DMS 273 (cell line): ENCODE measurements around the gene ANKRD34B.
A peak's percentile ranks its signal among the peaks of the same experiment; 100 is the strongest.
"Not testable (repeated sequence)": the region's sequence is repeated elsewhere in the genome, so short reads cannot be mapped to it uniquely, and the experiment has no call there.

Source experiments
- DNase-seq: peaks from one replicate; lab custom pipeline; 2025; ENCODE audit not compliant: unreplicated experiment; lab: John Stamatoyannopoulos, UW

The ANKRD34B gene

DNA sequence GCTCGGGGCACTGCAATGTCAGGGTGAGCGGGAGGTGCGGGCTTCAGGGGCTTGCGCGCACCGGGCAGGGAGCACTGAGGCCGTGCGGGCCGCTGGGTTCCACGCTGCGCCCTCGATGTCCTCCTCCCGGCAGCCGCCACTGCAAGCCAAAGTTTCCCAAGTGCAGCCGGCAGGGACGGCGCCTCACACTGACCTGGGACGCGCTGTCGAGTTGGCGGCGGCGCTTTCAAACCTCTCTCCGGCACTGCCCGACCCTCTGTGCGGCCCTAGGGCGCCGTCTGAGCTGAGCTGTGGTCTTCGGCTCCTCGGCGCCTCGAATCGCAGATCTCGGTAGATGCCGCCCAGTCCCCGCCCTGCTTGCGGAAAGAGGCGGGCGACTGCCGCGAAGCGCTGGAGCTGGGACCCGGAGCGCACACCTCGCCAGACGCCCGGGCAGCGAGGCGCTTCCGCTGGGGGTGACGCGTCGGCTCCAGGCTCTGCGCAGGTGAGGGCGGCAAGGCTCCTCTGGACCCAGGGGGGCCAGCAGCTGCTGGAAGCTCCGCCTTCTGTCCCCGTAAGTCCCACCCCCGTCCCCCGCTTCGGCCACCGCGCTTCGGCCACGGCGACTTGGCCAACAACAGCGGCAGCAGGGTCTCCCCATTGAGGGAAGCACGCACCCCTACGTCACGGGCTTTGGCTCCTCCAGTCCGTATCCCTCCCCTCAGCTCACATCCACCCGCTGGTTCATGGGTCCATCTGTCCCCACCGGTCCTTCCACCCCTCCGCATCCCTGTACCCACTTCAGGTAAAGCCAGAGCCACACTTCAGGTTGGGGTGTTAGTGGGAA is at the start of gene ANKRD34B:
Gene ANKRD34B, minus strand, starts transcription at position 320 of the 826 bp plus-strand sequence. CDS start 10,261 bp downstream, outside the sequence.
- peak; percentile 83 for DNase-seq

GRCh38 chr5:80619086-80619485 is 49.0 kb upstream of the ANKRD34B start:
- no peak for DNase-seq

DNA sequence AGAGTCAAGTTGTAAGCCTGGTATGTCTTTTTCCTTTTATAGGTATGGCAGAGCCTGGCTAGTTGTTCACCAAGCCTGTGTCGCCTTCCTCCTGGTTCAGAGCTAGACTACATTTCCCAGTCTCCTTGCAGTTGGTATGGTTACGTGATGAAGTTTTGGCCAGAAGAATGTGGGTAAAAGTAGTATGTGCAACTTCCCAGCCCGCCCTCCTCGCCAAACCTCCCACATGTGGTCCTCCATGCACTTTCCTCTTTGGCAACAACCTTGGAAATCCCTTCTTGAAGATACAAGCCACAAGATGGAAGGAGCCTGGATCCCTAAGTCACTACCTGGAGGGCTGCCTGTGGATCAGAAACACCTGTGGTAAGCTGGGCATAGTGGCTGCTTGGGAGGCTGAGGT is 48.4 kb upstream of the ANKRD34B start:
- DNase-seq = no peak

GRCh38 chr5:80615266-80615914 is 45.3 kb upstream of the ANKRD34B start:
- DNase-seq = no peak

DNA sequence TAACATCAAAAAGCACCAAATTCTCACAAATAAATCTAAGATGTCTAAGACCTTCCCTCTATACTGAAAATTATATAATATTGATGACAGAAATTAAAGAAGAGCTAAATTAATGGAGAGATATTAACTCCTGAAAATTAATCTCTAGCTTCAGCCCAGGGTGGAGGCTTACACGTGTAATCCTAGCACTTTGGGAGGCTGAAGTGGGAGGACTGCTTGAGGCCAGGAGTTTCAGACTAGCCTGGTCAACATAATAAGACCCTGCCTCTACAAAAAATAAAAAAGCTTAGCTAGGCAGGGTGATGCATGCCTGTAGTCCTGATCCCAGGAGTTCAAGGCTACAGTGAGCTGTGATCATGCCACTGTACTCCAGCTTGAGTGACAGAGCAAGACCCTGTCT is 39.6 kb upstream of the ANKRD34B start:
- DNase-seq = no peak

DNA sequence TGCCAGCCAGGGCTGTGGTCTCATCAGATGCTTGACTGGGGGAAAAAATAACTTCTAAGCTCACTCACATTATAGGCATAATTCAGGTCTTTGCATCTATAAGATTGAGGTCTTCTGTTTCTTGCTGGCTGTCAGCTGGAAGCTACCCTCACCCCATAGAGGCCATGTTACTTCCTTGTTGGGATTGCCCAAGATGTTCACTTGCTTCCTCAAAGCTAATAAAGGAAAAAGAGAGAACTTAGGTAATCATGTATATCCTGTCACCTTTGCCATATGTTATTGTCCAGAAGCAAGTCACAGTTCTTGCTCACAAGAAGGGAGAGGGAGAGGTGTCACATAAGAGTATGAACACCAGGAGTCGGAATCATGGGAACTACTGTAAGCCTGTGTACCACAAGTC is 38.7 kb upstream of the ANKRD34B start:
- no peak for DNase-seq

DNA sequence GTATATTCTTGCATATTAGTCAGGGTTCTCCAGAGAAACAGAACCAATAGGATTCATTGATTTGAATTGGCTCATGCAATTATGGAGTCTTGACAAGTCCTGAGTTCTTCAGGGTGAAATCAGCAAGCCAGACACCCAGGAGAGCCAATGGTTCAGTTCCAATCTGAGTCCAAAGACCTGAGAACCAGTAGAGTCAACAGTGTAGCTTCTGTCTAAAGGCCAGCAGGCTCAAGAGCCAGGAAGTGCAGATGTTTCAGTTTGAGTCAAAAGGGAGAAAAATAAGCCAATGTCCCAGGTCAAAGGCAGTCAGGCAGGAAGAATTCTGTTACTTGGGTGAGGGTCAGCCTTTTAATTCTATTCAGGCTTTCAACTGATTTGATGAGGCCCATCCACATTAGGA is 37.8 kb upstream of the ANKRD34B start:
- DNase-seq = no peak

DNA sequence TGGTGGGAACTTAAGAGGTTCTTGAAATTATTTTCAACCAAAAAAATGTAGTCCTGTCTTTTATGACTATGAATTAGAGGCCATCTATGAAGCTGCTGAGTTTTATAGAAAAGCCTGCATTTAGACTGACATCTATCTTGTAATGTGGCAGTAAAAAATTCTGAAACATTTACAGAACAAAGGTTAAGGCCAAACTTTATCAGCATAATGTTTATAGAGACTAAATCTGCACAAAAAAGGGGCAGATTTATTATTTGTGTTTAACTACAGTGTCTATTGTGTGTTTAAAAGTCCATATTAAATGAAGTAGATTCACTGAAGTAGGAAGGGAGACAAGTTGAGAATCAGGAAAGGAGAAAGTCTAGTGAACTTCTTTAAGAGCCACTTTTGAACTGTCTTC is 37.3 kb upstream of the ANKRD34B start:
- no peak for DNase-seq

GRCh38 chr5:80600943-80601693 is 31.0 kb upstream of the ANKRD34B start:
- no peak for DNase-seq

DNA sequence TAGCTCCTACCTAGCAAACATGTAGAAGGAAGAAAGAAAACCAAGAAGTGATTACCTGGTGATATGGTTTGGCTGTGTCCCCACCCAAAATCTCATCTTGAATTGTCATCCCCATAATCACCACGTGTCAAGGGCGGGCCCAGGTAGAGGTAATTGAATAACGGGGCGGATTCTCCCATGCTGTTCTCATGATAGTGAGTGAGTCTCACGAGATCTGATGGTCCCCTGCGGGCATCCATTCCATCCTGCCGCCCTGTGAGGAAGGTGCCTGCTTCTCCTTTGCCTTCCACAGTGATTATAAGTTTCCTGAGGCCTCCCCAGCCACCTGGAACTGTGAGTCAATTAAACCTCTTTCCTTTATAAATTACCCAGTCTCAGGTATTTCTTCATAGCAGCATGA is 27.4 kb upstream of the ANKRD34B start:
- no peak for DNase-seq

- DNase-seq = no peak
Measured at GRCh38 chr5:80594810-80595209, 24.7 kb upstream of the ANKRD34B start.

- DNase-seq = no peak
Measured at GRCh38 chr5:80592761-80593160, 22.7 kb upstream of the ANKRD34B start.

- DNase-seq = no peak
Measured at GRCh38 chr5:80592105-80592504, 22.0 kb upstream of the ANKRD34B start.

DNA sequence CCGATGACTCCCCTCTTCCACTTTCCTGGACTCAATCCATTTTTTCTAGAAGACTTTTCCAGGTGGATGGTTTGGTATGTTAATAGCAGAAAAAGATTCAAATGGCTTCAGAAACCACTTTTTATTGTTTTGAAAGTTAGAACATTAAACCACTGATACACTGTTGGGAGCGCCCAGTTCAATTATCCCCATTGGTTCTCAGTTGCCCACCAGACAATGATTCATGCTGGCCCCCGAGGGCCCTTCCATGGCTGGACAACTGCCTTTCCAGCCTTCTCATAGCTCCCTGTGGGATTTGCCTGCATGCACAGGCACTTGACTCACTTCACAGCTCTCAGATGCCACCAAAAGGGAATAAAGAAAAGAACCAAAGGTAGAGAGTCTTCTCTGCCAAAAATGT is 21.3 kb upstream of the ANKRD34B start:
- no peak for DNase-seq

DNA sequence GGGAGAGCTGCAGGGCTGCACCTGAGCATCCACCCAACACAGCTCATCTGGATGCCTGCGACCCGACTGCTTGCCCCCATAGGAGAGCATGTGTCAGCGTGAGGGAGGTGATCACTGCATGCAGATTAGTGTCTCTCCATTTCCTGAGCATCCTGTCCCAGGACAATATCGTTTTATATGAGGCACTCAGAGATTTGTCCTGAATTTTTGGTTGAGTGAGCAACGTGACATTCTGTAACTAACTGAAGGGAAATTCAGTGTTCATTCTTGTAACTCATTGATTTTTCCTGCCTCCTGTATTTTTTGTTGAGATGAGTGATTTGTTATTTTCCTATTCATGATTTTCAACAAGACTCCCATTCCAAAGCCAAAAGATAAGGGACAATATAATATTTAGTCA is 20.7 kb upstream of the ANKRD34B start:
- DNase-seq = no peak

- no peak for DNase-seq
Measured at GRCh38 chr5:80588858-80589540, 18.9 kb upstream of the ANKRD34B start.

GRCh38 chr5:80584770-80585169 is 14.7 kb upstream of the ANKRD34B start:
- DNase-seq = no peak

GRCh38 chr5:80580291-80580690 is 10.2 kb upstream of the ANKRD34B start:
- not testable (repeated sequence) for DNase-seq

DNA sequence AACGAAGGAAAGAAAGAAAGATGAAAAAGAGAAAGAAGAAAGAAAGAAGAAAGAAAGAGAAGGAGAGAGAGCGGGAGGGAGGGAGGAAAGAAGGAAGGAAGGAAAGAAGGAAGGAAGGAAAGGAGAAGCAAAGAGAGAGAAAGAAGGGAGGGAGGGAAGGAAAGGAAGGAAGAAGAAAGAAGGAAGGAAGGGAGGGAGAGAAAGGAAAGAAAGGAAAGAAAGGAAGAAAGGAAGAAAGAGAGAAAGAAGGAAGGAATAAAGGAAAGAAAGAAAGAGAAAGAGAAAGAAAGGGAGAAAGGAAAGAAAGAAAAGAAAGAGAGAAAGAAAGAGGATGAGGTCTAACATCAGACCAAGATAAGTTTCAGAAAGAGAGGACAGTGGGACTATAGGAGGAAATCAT is 9.0 kb upstream of the ANKRD34B start:
- no peak for DNase-seq

DNA sequence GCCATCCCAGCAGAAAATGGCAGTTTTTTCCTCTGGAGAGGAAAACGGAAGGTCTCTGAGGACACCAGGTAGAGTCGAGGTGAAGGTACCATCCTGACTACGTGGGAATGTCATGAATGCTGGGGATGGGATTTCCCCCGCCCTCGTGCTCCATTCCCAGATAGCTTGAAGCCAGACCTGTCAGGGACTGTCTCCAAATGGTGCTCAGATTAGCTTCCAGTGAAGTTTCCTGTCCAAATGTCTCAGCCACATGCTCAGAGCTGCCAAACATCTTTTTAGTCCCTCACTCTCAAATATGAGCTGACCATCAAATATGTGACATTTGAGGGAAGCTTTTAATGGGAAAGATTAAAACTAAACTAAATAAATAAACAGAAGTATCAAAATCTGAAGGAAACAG is 7.6 kb upstream of the ANKRD34B start:
- DNase-seq = no peak

DNA sequence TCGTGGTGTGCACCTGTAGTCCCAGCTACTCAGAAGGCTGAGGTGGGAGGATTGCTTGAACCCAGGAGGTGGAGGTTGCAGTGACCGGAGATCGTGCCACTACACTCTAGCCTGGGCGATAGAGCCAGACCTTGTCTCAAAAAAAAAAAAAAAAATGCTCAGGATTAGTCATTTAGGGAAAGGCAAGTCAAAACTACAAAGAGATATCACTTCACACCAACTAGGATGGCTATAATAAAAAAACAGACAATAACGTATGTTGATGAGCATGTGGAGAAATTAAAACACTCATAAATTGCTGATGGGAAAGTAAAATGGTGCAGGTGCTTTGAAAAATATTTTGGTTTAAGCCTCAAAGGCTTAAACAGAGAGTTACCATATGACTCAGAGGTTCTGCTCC is 6.3 kb upstream of the ANKRD34B start:
- DNase-seq = no peak
